ENCODE data around the gene SHD.

The SHD gene

DNA sequence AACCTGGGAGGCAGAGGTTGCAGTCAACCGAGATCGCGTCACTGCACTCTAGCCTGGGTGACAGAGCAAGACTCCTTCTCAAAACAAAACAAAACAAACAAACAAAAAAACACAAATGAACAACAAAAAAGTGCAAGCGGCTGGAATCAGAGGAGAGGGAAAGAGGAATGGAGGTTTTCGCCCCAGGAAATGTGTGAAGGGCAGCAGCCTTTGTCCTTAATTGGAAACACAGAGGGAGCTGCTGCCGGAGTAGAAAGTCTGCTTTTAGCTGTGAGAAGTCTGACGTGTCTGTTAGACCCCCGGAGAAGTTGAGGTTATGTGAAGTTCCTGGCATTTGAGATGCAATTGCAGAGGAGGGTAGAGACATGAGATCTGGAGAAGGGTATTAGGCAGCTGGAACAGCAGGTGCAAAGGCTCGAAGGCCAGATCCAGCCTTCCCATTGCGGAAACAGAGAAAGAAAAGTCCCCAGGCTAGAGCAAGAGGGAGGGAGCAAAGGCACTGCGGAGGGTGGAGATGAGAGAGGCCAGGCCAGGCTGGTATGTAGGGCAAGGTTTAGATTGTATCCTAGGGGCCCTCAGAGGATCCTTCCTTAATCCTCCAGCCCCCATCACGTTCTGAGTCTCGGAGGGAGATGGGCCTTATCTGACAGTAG is 22.6 kb downstream of the SHD start:
- DNase-seq = no peak

DNA sequence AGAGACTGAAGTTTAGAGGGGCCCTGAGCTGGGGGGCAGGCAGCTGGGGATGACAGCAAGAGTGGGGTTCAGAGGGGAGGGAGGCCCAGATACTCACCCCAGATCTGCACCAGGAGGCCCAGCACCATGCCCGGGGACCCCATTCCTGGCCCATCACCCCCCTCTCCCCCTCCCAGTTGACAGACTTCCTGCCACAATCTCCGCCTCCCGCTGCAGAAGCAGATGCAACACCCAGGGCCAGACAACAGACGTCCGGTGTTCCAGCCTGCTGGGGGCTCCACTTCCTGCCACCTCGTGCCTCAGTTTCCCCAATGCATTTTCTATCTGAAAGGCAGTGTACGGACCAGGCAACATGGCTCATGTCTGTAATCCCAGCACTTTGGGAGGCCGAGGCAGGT is 23.2 kb downstream of the SHD start, which contains the start of gene TMIGD2:
Gene TMIGD2, minus strand, starts transcription at position 147 of the 398 bp plus-strand sequence. Its CDS starts 4 bp downstream, at position 143.
- no peak for DNase-seq

DNA sequence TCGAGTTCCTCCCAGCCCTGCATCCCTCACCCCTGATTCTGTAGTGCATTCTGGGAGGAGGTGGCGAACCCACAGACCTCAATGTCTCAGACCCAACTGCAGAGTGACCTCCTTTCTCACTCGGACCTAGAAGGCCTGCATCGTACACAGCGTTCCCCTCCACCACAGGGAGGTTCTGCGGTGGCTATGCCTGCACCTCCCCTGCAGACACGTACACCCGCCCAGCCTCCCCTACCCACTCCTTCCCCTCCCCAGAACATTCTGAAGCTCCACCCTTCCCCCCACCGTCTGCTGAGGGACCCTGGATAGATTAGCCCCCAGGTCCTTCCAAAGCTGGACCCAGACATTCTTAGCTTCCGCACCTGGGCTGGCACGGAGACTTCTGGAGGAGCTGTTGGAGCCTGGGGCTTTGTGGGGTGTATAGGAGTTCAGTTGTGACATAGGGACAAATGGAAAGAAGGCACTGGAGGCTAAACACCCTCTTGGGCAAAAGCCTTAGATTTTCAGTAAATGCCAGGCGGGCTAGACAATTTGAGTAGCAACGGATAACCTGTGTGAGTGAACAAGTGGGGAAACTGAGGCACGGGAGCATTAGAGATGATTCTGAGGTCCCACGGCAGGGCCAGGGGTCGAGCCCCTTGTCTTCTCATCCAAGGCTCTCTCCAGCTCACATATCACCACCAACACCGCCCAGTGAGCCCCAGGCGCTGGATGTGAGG is 24.9 kb downstream of the SHD start:
- no peak for DNase-seq

DNA sequence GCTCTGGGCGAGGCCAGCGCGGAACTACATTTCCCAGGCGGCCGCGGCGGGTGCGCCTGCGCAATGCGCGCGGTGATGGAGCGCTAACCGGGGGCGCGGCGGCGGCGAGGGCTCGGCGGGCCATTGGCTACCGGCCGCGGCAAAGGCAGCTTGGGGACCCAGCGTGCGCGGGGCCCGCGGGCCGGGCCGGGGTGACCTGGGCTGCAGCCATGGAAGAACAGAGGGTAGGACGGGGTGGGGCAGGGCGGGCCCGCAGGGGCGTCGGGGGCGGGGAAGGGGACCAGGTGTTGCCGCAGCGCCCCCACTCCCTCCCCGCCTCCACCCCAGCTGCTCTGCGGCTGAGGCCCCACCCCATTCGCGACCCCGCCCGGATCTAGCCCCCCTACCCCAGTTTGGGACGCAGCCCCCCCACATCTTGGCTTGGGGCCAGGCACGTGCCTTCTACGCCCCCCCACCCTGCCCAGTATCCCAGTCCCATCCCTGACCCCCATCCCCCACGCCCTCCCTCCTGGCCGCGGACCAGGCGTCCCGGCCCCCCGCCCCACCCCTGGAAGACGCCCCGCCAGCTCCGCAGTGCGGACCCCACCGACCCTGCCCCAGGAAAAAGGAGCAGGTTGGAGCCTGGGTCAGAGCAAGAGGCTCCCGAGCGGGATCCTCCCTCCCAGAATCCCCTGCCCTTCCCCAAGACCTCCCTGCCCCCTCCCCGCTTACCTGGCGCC is 25.6 kb downstream of the SHD start, which contains the start of gene FSD1:
Gene FSD1, plus strand, starts transcription at position 61 of the 719 bp plus-strand sequence. Its CDS starts 149 bp downstream, at position 210.
- peak; percentile 72 for DNase-seq

DNA sequence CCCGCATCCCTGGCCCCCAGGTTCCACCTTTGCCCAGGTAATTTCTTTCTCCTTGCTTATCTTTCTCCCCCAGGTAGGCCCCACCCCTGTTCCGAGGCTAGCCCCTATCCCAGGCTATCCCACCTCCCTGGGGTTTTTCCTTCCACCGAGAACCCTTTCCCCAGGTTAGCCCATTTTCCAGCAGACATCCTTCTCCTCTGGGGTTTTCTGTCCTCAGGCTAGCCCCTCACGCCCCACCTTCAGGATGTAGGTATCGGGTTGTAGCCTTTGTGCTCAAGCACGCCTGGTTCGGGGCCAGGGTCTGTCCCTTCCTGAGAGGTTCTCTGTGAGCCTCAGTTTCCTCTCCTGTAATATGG is 26.2 kb downstream of the SHD start:
- no peak for DNase-seq

DNA sequence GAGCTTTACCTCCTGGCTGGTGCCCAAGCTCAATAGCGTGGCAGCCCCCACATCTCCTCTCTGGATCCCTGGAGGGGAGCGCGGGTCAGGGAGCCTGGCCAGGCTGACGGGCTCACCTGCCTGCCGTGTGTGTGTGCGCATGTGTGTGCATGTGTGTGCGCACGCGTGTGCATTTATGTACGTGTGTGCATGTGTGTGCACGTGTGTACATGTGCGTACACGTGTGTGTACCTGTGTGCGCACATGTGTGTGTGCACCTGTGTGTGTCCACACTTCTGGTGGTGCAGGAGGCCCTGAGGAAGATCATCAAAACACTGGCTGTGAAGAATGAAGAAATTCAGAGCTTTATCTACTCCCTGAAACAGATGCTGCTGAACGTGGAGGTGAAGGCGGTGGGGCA is 26.6 kb downstream of the SHD start:
- DNase-seq = no peak

DNA sequence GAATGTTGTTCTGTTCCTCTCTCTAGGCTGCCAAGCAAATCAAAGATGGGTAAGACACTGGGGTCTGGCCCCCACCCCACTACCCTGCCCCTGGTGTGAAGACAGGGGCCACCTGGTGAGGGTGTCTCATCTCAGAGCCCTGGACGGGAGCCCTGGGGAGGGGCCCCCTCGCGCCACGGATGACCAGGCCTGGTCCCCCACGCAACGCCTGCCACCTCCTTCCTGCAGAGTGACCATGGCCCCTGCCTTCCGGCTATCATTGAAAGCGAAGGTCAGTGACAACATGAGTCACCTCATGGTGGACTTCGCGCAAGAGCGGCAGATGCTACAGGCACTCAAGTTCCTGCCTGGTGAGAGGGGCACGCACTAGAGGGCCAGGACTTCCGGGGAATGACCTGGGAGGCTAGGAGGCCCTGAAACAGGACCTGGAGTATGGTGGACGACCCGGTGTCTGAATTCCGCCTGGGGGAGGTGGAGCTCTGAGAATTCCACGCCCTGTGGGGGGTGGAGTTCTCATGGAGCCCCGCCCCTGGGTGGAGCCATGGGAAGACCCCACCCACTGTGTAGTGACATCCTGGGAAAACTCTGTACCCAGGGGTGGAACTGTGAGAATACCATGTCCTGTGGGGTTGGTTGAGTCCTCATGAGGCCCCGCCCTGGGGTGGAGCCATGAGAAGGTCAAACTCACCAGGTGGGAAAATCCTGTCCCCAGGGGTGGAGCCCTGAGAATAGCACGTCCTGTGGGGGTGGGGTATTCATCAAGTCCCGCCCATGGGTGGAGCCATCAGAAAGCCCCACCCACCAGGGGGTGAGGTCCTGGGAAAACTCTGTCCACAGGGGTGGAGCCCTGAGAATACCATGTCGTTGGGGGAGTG is 31.4 kb downstream of the SHD start:
- no peak for DNase-seq

DNA sequence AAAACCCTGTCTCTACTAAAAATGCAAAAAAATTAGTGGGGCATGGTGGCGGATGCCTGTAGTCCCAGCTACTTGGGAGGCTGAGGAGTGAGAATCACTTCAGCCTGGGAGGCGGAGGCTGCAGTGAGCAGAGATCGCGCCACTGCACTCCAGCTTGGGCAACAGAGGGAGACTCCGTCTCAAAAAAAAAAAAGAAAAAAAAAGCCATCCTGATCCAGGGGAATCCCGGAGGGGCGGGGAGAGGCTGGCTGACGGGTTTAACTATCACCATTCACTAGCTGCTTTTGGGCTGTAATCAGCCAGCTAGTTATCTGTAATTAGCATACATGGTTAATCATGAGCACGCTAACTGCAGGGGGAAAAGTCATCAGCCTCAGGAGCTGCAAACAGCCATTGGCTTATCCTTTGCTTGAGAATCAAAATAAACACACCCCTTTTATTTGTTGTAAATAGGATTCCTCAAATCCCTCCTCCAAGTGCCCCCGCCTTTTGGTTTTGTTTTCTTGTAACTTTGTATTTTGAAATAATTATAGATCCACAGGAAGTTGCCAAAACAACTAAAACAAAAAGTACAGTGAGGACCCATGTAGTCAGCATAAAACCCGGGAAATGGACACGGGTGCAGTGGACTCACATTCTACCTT is 34.9 kb downstream of the SHD start:
- DNase-seq = no peak

DNA sequence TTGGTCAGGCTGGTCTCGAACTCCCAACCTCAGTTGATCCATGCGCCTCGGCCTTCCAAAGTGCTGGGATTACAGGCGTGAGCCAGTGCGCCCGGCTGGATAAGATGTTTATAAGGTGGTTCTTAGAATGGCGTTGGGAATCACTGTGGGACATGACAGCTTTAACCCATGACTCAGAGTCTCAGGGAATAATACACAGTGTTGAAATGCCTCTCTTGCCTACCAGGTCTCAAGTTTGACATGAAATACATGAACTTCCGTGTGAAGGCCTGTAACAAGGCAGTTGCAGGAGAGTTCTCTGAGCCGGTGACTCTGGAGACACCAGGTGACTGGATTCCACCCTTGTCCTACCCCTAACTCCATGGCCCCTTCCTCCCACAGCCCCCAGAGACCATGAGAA is 37.9 kb downstream of the SHD start:
- no peak for DNase-seq

DNA sequence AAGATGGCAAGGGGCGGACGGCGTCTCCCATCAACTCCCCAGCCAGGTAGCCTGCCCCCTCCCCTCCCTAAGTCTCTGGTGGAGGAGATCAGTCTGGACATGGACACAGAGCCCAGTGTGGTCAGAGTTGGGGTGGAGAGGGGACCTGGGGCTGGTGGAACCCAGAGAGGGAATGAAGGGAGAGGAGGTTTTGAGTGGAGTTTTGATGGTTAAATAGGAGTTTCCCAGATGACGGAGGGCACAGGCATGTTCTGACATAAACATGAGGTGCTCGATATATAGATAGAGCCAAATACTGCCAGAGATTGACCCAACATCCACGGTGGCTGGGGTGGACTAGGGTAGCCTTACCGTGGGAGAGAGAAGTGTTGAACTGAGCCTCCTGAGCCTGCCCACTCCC is 39.4 kb downstream of the SHD start:
- no peak for DNase-seq

DNA sequence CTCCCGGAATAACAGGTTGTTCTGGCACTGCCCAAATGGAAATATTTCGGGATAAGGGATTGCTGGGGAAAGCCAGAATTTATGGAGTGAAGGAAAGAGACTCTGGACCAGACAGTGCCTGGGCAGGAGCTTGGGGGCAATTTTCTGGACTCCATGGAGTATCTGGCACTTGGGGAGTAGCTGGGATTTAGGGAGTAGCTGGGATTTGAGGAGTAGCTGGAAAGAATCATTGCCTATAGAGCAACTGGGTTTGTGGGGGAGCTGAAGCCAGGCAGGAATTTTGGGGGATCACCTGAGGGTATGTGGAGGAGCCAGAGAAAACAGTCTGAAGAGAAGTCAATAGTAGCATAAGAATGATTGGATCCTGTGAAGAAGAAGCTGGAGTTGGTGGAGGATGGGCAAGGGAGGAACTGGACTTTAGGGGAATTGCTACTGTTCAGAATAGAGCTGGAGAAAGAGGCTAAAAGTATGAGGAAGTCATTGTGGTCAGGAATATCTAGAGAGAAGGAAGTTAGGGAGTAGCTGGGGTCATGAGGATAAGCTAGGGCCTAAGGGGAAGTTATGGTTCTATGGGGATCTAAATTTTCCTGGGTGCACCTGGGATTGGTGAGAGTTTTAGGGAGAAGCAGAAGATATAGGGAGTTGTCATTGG is 40.1 kb downstream of the SHD start:
- DNase-seq = no peak

DNA sequence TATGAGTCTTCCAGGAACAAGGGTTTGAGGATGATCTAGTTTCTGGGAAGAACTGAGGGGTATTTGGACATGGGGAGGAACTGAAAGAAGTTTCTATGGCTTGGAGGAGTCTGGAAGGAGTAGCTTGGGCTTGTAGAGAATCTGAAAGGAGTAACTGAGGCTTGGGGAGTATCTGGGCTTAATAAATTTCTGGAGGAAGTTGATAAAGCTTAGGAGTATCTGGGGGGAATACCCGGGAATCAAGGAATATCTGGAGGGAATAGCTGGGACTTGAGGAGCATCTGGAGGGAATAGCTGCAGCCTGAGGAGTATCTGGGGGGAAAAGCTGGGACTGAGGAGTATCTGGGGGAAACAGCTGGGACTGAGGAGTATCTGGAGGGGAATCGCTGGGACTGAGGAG is 41.4 kb downstream of the SHD start:
- no peak for DNase-seq

DNA sequence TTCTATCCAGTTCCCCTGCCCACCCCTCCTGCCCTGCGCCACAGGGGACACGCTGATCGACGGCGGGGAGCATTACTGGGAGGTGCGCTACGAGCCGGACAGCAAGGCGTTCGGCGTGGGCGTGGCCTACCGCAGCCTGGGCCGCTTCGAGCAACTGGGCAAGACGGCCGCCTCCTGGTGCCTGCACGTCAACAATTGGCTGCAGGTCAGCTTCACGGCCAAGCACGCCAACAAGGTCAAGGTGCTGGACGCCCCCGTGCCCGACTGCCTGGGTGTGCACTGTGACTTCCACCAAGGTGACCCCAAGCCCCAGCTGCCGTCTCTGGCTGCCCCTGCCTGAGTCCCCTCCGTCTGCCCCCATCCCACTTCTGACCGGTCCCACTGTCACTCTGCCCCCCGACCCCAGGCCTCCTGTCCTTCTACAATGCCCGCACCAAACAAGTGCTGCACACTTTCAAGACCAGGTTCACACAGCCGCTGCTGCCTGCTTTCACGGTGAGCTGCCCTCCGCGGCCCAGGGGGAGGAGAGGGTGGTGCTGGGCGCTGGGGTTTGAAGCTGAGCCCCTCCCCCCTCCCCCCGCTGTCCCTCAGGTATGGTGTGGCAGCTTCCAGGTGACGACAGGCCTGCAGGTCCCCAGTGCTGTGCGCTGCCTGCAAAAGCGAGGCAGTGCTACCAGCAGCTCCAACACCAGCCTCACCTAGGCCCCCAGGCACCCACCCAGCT is 44.0 kb downstream of the SHD start:
- no peak for DNase-seq

DNA sequence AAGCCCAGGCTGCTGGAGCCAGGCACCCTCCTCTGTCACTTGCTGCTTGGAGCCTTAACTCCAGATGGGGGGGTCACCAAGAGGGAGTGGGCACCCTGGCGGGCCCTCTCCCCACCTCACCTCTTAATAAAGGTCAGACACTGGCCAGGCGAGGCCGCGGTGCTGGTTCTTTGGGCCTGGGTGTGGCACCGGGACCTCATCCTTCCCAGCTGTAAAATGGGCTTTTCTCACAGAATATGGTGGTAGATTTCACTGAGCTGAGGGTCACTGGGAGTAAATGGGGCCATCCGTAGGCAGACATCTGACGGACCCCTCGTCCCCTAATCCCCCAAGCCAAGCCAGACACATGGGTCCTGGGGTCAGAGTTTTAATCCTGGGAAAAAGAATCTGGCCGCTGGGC is 44.6 kb downstream of the SHD start:
- no peak for DNase-seq

DNA sequence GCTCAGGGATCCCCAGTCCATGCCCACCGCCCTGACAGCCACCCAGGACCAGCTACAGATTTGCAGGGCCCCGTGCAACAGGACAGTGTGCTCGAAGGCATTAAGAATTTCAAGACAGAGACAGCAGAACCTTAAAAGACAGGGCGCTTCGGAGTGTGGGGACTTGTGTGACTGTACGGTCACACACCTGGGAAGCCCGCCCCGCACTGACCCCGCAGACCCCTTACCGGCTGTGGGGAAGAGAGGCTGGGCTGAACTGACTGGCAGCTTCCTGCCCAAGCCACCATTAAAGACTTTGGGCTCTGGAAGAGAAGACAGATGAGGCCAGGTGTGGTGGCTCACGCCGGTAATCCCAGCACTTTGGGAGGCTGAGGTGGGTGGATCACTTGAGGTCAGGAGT is 45.2 kb downstream of the SHD start:
- no peak for DNase-seq

DNA sequence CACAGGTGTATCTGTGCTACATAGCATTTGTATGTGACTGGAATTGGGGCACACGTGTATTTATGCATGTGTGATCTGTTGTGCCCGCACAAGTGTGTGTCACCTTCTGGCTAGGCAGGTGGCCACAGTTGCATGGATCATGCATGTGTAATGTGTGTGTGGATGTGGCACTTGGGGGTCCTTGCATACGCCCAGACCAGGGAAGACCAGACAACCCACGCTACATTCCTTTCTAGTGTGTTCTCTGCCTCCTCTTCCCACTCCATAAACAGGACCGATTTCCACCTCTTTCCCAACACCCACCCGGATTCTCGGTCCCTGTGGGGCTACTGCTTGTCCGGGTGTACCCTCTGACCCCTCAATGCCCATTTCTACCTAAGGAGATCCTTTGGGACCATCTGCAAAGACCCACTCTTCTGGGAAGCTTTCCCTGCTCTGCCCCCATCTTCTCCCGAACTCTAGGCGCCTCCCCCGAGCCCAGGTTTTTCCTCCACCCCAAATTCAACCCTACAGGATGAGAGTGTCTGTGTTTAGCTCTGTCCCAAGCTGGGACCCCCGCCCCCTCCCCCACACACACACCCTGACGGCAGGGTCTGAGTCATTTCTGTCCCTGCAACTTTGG is 47.3 kb downstream of the SHD start:
- no peak for DNase-seq

DNA sequence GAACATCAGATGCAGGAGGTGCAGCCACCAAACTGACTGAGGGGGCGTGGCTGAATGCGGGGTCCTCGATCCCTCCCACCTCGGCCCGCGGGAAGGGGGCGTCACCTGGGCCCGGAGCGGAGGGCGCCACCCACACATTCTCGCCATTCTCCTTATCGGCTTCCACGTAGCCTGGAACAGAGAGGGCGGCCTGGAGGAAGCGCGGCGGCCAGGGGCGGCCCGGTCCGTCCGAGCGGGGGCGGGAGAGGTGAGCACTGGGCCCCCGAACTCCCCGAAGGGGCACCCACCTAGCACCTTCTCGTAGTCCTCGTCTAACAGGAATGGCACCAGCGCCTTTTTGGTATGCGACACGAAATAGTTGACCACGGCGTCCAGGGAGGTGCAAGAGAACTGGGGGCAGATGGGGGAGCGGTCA is 47.8 kb downstream of the SHD start:
- peak; percentile 21 for DNase-seq

DNA sequence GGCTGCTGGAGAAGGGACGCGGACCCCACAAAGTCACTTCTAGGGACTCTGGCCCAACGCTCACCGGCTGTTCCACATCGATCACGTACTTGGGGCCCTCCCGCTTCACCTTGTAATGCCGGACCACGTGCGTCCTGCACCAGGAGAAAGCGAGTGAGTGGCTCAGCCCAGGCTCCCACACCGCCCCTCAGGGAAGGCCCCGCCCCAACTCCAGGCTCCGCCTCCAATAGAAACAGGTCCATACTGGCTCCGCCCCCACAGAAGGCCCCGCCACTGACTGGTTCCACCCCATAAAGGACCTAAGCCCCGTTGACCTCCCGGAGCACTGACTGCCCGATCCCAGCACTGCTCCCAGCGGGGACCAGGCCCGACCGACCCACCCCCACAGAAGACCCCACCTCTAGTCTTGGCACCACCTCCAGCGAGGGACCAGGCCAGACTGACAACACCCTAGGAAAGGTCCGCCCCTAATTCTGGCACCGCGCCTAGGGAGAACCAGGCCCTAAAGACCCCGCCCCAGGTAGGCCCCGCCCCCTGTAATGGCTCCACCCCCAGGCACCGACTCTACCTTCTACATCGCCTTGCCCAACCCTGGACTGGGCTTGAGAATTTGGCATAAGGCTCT is 48.3 kb downstream of the SHD start:
- peak; percentile 69 for DNase-seq

DNA sequence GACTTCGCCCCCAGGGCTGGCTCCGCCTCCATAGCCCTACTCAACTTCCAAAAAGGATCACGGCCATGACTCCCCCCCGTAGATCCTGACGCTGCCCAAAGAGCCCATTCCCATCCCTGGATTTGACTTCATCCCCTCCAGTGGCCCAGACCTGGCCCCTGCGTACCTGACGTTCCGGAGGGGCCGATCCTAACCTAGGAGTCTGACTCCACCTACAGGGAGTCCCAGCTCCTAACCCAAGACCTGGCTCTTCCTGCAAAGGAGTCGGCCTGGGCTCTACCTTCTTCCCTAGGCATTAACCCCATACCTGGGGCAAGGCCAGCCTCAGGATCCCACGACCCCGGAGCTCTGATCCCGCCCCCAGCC is 48.8 kb downstream of the SHD start:
- no peak for DNase-seq

DNA sequence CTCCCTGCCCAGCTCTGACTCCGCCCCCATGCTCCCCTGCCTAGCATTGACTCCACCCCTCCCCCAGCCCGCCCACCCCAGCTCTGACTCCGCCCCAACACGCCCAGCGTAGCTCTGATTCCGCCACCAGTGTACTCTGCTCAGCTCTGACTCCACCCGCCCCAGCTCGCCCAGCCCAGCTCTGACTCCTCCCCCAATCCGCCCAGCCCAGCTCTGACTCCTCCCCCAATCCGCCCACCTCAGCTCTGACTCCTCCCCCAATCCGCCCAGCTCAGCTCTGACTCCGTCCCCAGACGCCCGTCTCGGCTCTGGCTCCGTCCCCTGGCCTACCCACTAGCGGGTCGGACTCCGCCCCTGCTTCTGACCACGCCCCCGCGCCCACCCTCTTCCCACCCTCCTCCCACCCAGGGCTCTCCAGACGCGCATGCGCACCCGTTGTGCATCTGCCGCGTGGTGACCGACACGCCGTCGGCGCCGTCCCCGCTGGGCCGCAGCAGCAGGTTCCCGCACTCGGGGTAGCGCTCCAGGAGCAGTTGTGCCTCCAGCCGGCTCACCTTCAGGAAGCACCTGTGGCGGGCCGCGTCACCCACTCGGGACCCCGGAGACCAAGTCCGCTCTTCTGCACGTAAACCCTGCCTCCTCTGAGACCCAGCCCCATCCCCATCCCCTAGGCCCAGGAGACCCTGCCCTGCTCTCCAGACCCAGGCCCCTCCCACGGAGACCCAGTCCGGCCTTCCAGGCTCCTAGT is 49.4 kb downstream of the SHD start:
- peak; percentile 94 for DNase-seq
